Ishikawa (cell line): Measurements from ENCODE around the gene RGS6.

Source experiments
- CEBPB ChIP-seq: IDR thresholded peaks from 2 replicates; pipeline ENCODE4 v1.6.1; 2012
- CREB1 ChIP-seq: IDR thresholded peaks from 2 replicates; pipeline ENCODE4 v1.6.1; 2012; ENCODE audit warnings: low read depth
- EGR1 ChIP-seq: IDR thresholded peaks from 2 replicates; pipeline ENCODE4 v1.6.1; 2012
- EP300 ChIP-seq: IDR thresholded peaks from 2 replicates; pipeline ENCODE4 v1.6.1; 2012; ENCODE audit warnings: borderline replicate concordance
- FOXM1 ChIP-seq: IDR thresholded peaks from 2 replicates; pipeline ENCODE4 v1.6.1; 2012; ENCODE audit warnings: low read depth, borderline replicate concordance
- MAX ChIP-seq: IDR thresholded peaks from 2 replicates; pipeline ENCODE4 v1.6.1; 2012
- NFIC ChIP-seq: IDR thresholded peaks from 2 replicates; pipeline ENCODE4 v1.6.1; 2012
- RAD21 ChIP-seq: IDR thresholded peaks from 2 replicates; pipeline ENCODE4 v1.6.1; 2012; ENCODE audit warnings: low read depth
- REST ChIP-seq: IDR thresholded peaks from 2 replicates; pipeline ENCODE4 v1.6.1; 2012; ENCODE audit warnings: low read depth, mild to moderate bottlenecking
- TAF1 ChIP-seq: IDR thresholded peaks from 2 replicates; pipeline ENCODE4 v1.6.1; 2012; ENCODE audit warnings: low read depth, mild to moderate bottlenecking
- TCF12 ChIP-seq: IDR thresholded peaks from 2 replicates; pipeline ENCODE4 v1.6.1; 2012; ENCODE audit warnings: low read depth
- TEAD4 ChIP-seq: IDR thresholded peaks from 2 replicates; pipeline ENCODE4 v1.6.1; 2012
- USF1 ChIP-seq: IDR thresholded peaks from 2 replicates; pipeline ENCODE4 v1.6.1; 2012
- YY1 ChIP-seq: IDR thresholded peaks from 2 replicates; pipeline ENCODE4 v1.6.1; 2012; ENCODE audit warnings: low read depth
- ZBTB7A ChIP-seq: IDR thresholded peaks from 2 replicates; pipeline ENCODE4 v1.6.1; 2012; ENCODE audit warnings: low read depth

The RGS6 gene

GRCh38 chr14:72027061-72027460, 94.8 kb downstream of the RGS6 start:
- TF ChIP-seq EP300 (no peak), TCF12 (no peak)

- no peak for TF ChIP-seq RAD21
- no peak for TF ChIP-seq MAX
- no peak for TF ChIP-seq EP300
Observed at GRCh38 chr14:72033365-72033764, 101.1 kb downstream of the RGS6 start.

GRCh38 chr14:72040528-72040927, 108.3 kb downstream of the RGS6 start:
- TF ChIP-seq CREB1 (no peak), FOXM1 (no peak), ZBTB7A (no peak), RAD21 (no peak), USF1 (no peak), REST (no peak), EGR1 (no peak), TEAD4 (no peak), EP300 (no peak), TAF1 (no peak), YY1 (no peak), MAX (no peak), NFIC (no peak)

GRCh38 chr14:72045271-72045670, 113.0 kb downstream of the RGS6 start:
- TF ChIP-seq REST (no peak), CEBPB (no peak), NFIC (no peak)

GRCh38 chr14:72045885-72046284, 113.7 kb downstream of the RGS6 start:
- no peak for TF ChIP-seq MAX
- TF ChIP-seq ZBTB7A, result no peak
- no peak for TF ChIP-seq YY1
- no peak for TF ChIP-seq TEAD4
- no peak for TF ChIP-seq CEBPB
- no peak for TF ChIP-seq EP300
- TF ChIP-seq EGR1, result no peak
- no peak for TF ChIP-seq CREB1
- no peak for TF ChIP-seq USF1
- no peak for TF ChIP-seq REST
- TF ChIP-seq FOXM1, result no peak
- TF ChIP-seq TAF1, result no peak
- no peak for TF ChIP-seq RAD21
- no peak for TF ChIP-seq NFIC
- no peak for TF ChIP-seq TCF12
